Measurements from ENCODE around the gene HSPA2.

- TF ChIP-seq CTCF (optimal IDR thresholded peaks at IDR 0.05 in 1 of 3, IDR thresholded peaks at IDR 0.05 in 1 of 3, conservative IDR thresholded peaks at IDR 0.05 in 1 of 3; ENCODE audit: extremely low read depth in 1 of 3, insufficient read depth in 2 of 3, low read length in 3 of 3) (no peak), EZH2 (IDR thresholded peaks at IDR 0.05; ENCODE audit: low read length) (no peak)
Measured at GRCh38 chr14:64550621-64551333, 10.2 kb downstream of the HSPA2 start.
